ENCODE measurements around the gene TMEM50B.

DNA sequence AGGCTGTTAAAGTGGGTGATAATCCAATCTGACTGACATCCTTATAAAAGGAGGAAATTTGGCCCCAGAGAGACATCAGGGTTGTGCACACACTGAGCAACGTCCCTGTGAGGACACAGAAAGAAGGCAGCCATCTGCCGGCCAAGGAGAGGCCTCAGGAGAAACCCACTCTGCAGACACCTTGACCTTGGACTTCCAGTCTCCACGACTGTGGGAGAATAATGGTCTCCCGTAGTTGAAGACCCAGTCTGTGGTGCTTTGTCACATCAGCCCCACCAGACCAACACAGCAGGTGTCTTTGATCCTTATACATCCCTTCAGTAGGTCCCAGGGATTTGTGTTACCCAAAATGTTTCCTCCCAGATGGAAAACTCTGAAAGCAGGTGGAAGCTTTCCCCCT is 16.0 kb upstream of the TMEM50B start:
- TF ChIP-seq CTCF (IDR thresholded peaks at IDR 0.05) (no peak), POLR2A (IDR thresholded peaks at IDR 0.05) (no peak)

All from tibial nerve (tissue), 3 donors.